Mucosa of rectum (tissue), 2 donors: ENCODE measurements around the gene EXOC3L2.
A peak's percentile ranks its signal among the peaks of the same experiment; 100 is the strongest.

ENCODE experiments used
- H3K27ac ChIP-seq, 2 donors: one replicate each; pipeline ENCODE4 v1.7.0; 2013; ENCODE audit warnings: inconsistent platforms in 2 of 2, low read depth in 2 of 2, low read length in 2 of 2
- H3K27me3 ChIP-seq, 2 donors: one replicate each; pipeline ENCODE4 v1.7.0; 2013; ENCODE audit warnings: low read length in 2 of 2; ENCODE audit not compliant: control insufficient read depth in 2 of 2, insufficient read depth in 2 of 2
- H3K36me3 ChIP-seq, 2 donors: one replicate each; pipeline ENCODE4 v1.7.0; 2013; ENCODE audit warnings: low read length in 2 of 2; ENCODE audit not compliant: control insufficient read depth in 2 of 2, insufficient read depth in 2 of 2
- H3K4me1 ChIP-seq, 2 donors: one replicate each; pipeline ENCODE4 v1.7.0; 2013; ENCODE audit warnings: low read length in 2 of 2, mild to moderate bottlenecking in 1 of 2; ENCODE audit not compliant: control insufficient read depth in 2 of 2, insufficient read depth in 2 of 2
- H3K4me3 ChIP-seq, 2 donors: one replicate each; pipeline ENCODE4 v1.7.0; 2013; ENCODE audit warnings: low read length in 2 of 2
- H3K9ac ChIP-seq, 2 donors: one replicate each; pipeline ENCODE4 v1.7.0; 2013; ENCODE audit warnings: low read length in 2 of 2, low read depth in 1 of 2, mild to moderate bottlenecking in 1 of 2
- H3K9me3 ChIP-seq, 2 donors: one replicate each; pipeline ENCODE4 v1.7.0; 2013; ENCODE audit warnings: low read length in 2 of 2; ENCODE audit not compliant: control insufficient read depth in 2 of 2
- donor health status: healthy.
- donor health status: Normal muscosa, but diverticular disease.

The EXOC3L2 gene

DNA sequence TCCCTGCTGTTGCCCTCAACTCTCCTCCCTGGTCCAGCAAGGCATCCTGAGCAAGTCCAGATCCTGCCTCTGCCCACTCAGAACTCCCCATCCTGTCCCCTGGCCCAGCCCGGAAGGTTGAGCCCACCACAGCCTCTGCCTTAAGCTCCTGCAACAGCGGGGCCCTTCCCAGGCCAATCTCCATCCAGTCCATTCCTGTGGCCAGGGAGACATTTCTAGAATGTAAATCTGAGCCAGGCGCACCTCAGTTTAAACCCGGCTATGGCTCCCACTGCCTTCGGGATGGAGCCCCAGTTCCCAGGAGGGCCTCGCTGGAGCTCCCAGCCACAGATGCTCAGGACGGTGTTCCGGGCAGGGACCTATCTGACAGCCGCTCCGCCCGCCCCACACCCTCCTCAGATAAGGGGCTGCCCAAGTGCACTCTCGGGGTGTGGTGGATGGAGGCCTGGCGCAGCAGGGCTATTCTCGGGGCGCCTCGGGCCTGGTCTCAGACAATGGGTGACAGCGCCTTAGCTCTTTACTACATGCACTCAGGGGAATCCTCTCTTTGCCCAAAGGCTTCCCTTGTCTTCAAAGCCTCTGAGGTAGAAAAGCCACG lies 72.5 kb downstream of the EXOC3L2 start:
- Histone ChIP-seq H3K27ac (no peak overlapping the region), H3K27me3 (no peaks in the 10 kb centered on the region), H3K9me3 (no peaks in the 10 kb centered on the region), H3K4me3 (no peak overlapping the region), H3K4me1 (peaks cover 7 to 9% of the 10 kb centered on the region in 2 donors), H3K36me3 (no peaks in the 10 kb centered on the region), H3K9ac (no peak overlapping the region)

- no peak overlapping the region for H3K27ac ChIP-seq
- H3K36me3 ChIP-seq: no peaks in the 10 kb centered on the region
- no peaks in the 10 kb centered on the region for H3K9me3 ChIP-seq
- no peak overlapping the region for H3K9ac ChIP-seq
- H3K4me3 ChIP-seq: no peak overlapping the region
- H3K4me1 ChIP-seq: peaks cover 7 to 9% of the 10 kb centered on the region in 2 donors
- no peaks in the 10 kb centered on the region for H3K27me3 ChIP-seq
These were observed 73.0 kb downstream of the EXOC3L2 start for GRCh38 chr19:45172173-45172572.

DNA sequence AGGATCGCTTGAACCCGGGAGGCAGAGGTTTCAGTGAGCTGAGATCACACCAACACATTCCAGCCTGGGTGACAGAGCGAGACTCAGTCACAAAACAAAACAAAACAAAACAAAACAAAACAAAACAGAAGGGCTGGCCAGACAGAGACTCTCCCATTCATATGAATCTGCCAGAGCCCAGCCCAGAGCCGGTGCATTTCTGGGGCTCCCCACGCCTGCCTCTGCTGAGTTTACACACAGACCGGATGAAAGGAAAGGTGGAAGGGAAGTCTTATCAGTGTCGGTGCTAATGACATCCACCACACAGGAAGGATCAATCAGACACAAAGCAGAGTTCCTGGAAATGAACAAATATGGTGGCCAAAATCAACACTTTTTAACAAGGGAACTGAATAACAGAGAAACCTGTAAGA lies 74.0 kb downstream of the EXOC3L2 start:
- H3K4me1 ChIP-seq: peaks cover 6 to 9% of the 10 kb centered on the region in 2 donors
- H3K27me3 ChIP-seq: no peaks in the 10 kb centered on the region

GRCh38 chr19:45170146-45171106 lies 74.8 kb downstream of the EXOC3L2 start:
- Histone ChIP-seq H3K4me3 (no peak overlapping the region), H3K4me1 (peaks cover 6 to 9% of the 10 kb centered on the region in 2 donors), H3K27me3 (no peaks in the 10 kb centered on the region), H3K36me3 (no peaks in the 10 kb centered on the region), H3K9ac (no peak overlapping the region), H3K27ac (no peak overlapping the region), H3K9me3 (no peaks in the 10 kb centered on the region)

More for the DNA sequence above, 74.0 kb downstream of the EXOC3L2 start:
- no peak overlapping the region for H3K4me3 ChIP-seq
- no peaks in the 10 kb centered on the region for H3K9me3 ChIP-seq
- H3K9ac ChIP-seq: no peak overlapping the region
- no peak overlapping the region for H3K27ac ChIP-seq
- H3K36me3 ChIP-seq: no peaks in the 10 kb centered on the region

- Histone ChIP-seq H3K27me3 (no peaks in the 10 kb centered on the region), H3K27ac (no peak overlapping the region), H3K9ac (no peak overlapping the region), H3K4me1 (peaks cover 6 to 12% of the 10 kb centered on the region in 2 donors), H3K9me3 (no peaks in the 10 kb centered on the region), H3K4me3 (no peak overlapping the region), H3K36me3 (no peaks in the 10 kb centered on the region)
These were observed 75.6 kb downstream of the EXOC3L2 start for GRCh38 chr19:45169602-45170001.

GRCh38 chr19:45168767-45169351 lies 76.3 kb downstream of the EXOC3L2 start:
- Histone ChIP-seq H3K27ac (no peak overlapping the region), H3K9ac (no peak overlapping the region), H3K9me3 (no peaks in the 10 kb centered on the region), H3K4me1 (peaks cover 12 to 18% of the 10 kb centered on the region in 2 donors), H3K36me3 (no peaks in the 10 kb centered on the region), H3K27me3 (no peaks in the 10 kb centered on the region), H3K4me3 (no peak overlapping the region)

- no peaks in the 10 kb centered on the region for H3K9me3 ChIP-seq
- H3K27ac ChIP-seq: no peak overlapping the region
- no peaks in the 10 kb centered on the region for H3K27me3 ChIP-seq
- H3K9ac ChIP-seq: no peak overlapping the region
- no peaks in the 10 kb centered on the region for H3K36me3 ChIP-seq
- H3K4me3 ChIP-seq: no peak overlapping the region
- peaks cover 11 to 15% of the 10 kb centered on the region in 2 donors for H3K4me1 ChIP-seq
These were observed 78.4 kb downstream of the EXOC3L2 start for GRCh38 chr19:45166723-45167252.

GRCh38 chr19:45164577-45165335 lies 80.5 kb downstream of the EXOC3L2 start:
- H3K27me3 ChIP-seq: peaks cover 3 to 16% of the 10 kb centered on the region in 2 donors
- H3K27ac ChIP-seq: no peak overlapping the region
- peak overlapping the region in 1 of 2 donors; percentile 15 for H3K4me3 ChIP-seq
- H3K4me1 ChIP-seq: peaks cover 13 to 18% of the 10 kb centered on the region in 2 donors
- H3K36me3 ChIP-seq: no peaks in the 10 kb centered on the region
- H3K9me3 ChIP-seq: no peaks in the 10 kb centered on the region
- H3K9ac ChIP-seq: no peak overlapping the region

- no peak overlapping the region for H3K27ac ChIP-seq
These were observed 81.3 kb downstream of the EXOC3L2 start for GRCh38 chr19:45163751-45164460.

More at GRCh38 chr19:45163751-45164460, 81.3 kb downstream of the EXOC3L2 start:
- peaks cover 13 to 18% of the 10 kb centered on the region in 2 donors for H3K4me1 ChIP-seq
- H3K27me3 ChIP-seq: peaks cover 6 to 16% of the 10 kb centered on the region in 2 donors
- H3K36me3 ChIP-seq: no peaks in the 10 kb centered on the region
- no peaks in the 10 kb centered on the region for H3K9me3 ChIP-seq
- peak overlapping the region in 1 of 2 donors; percentile 15 for H3K4me3 ChIP-seq
- H3K9ac ChIP-seq: no peak overlapping the region
